HepG2 (cell line): Measurements from ENCODE around the gene FCHO1. TPM values are rescaled to one million over a fixed set of nuclear protein-coding genes. Genes with fewer than 3 reads are reported as not detected.

ENCODE experiments used
- AHR ChIP-seq: IDR thresholded peaks from 2 replicates; pipeline ENCODE4 v1.6.1; 2018; ENCODE audit warnings: missing genetic modification reagents, missing compliant biosample characterization
- CHD4 ChIP-seq: fragments of 200-600 bp; sonication (generic); IDR thresholded peaks from 2 replicates; pipeline ENCODE4 v1.7.0; 2017; ENCODE audit warnings: mild to moderate bottlenecking, low read length, borderline replicate concordance
- GATAD2A ChIP-seq: IDR thresholded peaks from 2 replicates; pipeline ENCODE4 v1.6.1; 2016
- HOXA5 ChIP-seq: sonication (generic); formaldehyde crosslinking; IDR thresholded peaks from 2 replicates; pipeline ENCODE4 v1.4.0; 2020; ENCODE audit warnings: missing genetic modification reagents
- HOXA7 ChIP-seq: sonication (generic); formaldehyde crosslinking; IDR thresholded peaks from 2 replicates; pipeline ENCODE4 v1.8.1; 2022; ENCODE audit warnings: mild to moderate bottlenecking, missing genetic modification reagents, moderate library complexity
- IRF9 ChIP-seq: sonication (generic); formaldehyde crosslinking; IDR thresholded peaks from 2 replicates; pipeline ENCODE4 v1.8.0; 2022; ENCODE audit warnings: missing genetic modification reagents, mild to moderate bottlenecking, borderline replicate concordance
- KDM5A ChIP-seq: fragments of 200-600 bp; sonication (generic); IDR thresholded peaks from 2 replicates; pipeline ENCODE4 v1.7.0; 2018; ENCODE audit warnings: antibody characterized with exemption, mild to moderate bottlenecking, low read length, borderline replicate concordance
- KDM6A ChIP-seq: IDR thresholded peaks from 2 replicates; pipeline ENCODE4 v1.6.1; 2016; ENCODE audit warnings: low read depth
- PHF21A ChIP-seq: sonication (generic); formaldehyde crosslinking; IDR thresholded peaks from 2 replicates; pipeline ENCODE4 v1.5.0; 2020; ENCODE audit warnings: mild to moderate bottlenecking, missing genetic modification reagents
- SAFB2 ChIP-seq: sonication (generic); formaldehyde crosslinking; IDR thresholded peaks from 2 replicates; pipeline ENCODE4 v1.5.1; 2020; ENCODE audit warnings: missing genetic modification reagents, low read depth, mild to moderate bottlenecking, borderline replicate concordance
- SP140L ChIP-seq: sonication (generic); formaldehyde crosslinking; IDR thresholded peaks from 2 replicates; pipeline ENCODE4 v1.4.0; 2020; ENCODE audit warnings: missing genetic modification reagents, borderline replicate concordance
- THAP11 ChIP-seq: IDR thresholded peaks from 2 replicates; pipeline ENCODE4 v1.6.1; 2016; ENCODE audit warnings: missing biosample characterization, missing genetic modification reagents
- U2AF2 ChIP-seq: fragments of 200-400 bp; formaldehyde crosslinking; IDR thresholded peaks from 2 replicates; pipeline ENCODE4 v1.6.1; 2017; ENCODE audit warnings: low read depth, mild to moderate bottlenecking, low read length
- ZBTB34 ChIP-seq: sonication (generic); formaldehyde crosslinking; IDR thresholded peaks from 2 replicates; pipeline ENCODE4 v1.8.0; 2022; ENCODE audit warnings: mild to moderate bottlenecking, missing genetic modification reagents
- ZBTB7A ChIP-seq: sonication (generic); formaldehyde crosslinking; IDR thresholded peaks from 2 replicates; pipeline ENCODE4 v1.8.0; 2022; ENCODE audit warnings: mild to moderate bottlenecking, missing genetic modification reagents
- ZFP90 ChIP-seq: sonication (generic); formaldehyde crosslinking; IDR thresholded peaks from 2 replicates; pipeline ENCODE4 v1.8.0; 2022; ENCODE audit warnings: missing genetic modification reagents, mild to moderate bottlenecking, inconsistent platforms, borderline replicate concordance
- ZNF12 ChIP-seq: sonication (generic); formaldehyde crosslinking; IDR thresholded peaks from 2 replicates; pipeline ENCODE4 v1.5.0; 2020; ENCODE audit warnings: missing genetic modification reagents
- ZNF230 ChIP-seq: sonication (generic); formaldehyde crosslinking; IDR thresholded peaks from 2 replicates; pipeline ENCODE4 v1.4.0; 2020; ENCODE audit warnings: mild to moderate bottlenecking, missing genetic modification reagents
- ZNF256 ChIP-seq: sonication (generic); formaldehyde crosslinking; conservative IDR thresholded peaks from 2 replicates; pipeline ENCODE4 v1.4.0; 2020; ENCODE audit warnings: missing genetic modification reagents
- ZNF598 ChIP-seq: sonication (generic); formaldehyde crosslinking; IDR thresholded peaks from 2 replicates; pipeline ENCODE4 v1.5.1; 2020; ENCODE audit warnings: mild to moderate bottlenecking, missing genetic modification reagents, borderline replicate concordance
- ZNF605 ChIP-seq: sonication (generic); formaldehyde crosslinking; IDR thresholded peaks from 2 replicates; pipeline ENCODE4 v1.8.0; 2022; ENCODE audit warnings: mild to moderate bottlenecking, missing genetic modification reagents
- ZNF674 ChIP-seq: sonication (generic); formaldehyde crosslinking; IDR thresholded peaks from 2 replicates; pipeline ENCODE4 v1.5.0; 2020; ENCODE audit warnings: low read depth, mild to moderate bottlenecking, missing genetic modification reagents
- ZNF776 ChIP-seq: sonication (generic); formaldehyde crosslinking; IDR thresholded peaks from 2 replicates; pipeline ENCODE4 v1.4.0; 2020; ENCODE audit warnings: mild to moderate bottlenecking, missing genetic modification reagents
- ZSCAN25 ChIP-seq: sonication (generic); formaldehyde crosslinking; IDR thresholded peaks from 2 replicates; pipeline ENCODE4 v1.8.0; 2022; ENCODE audit warnings: mild to moderate bottlenecking, missing genetic modification reagents
- polyA plus RNA-seq, 8 experiments: library from polyadenylated mRNA; depleted of rRNA in 3 of 8; stranded (reverse) in 7 of 8; unstranded in 1 of 8; fragments of >200 nt; fragmentation: Illumina TruSeq in 4 of 8; extraction: Trizol in 4 of 8; gene quantifications; 2 replicates each; pipeline versions ENCODE4 v1.2.1 to v1.2.3, GENCODE V29; 2011 to 2016; ENCODE audit warnings: low read depth in 4 of 8, missing spikeins in 1 of 8, mixed read lengths in 1 of 8; ENCODE audit not compliant: insufficient read depth in 1 of 8
- total RNA-seq, 5 experiments: library from RNA; depleted of rRNA; stranded (reverse); fragments of >200 nt; fragmentation: Illumina TruSeq; extraction: Trizol; gene quantifications; 2 replicates each; pipeline ENCODE4 v1.2.3, GENCODE V29; 2016; ENCODE audit warnings: low read depth in 1 of 5
- TF ChIP-seq, protein P1 (sequence below): fragments of 450-650 bp; IDR thresholded peaks from 2 replicates; pipeline ENCODE4 v1.6.1; 2017
- TF ChIP-seq, protein P2 (sequence below): sonication (generic); formaldehyde crosslinking; IDR thresholded peaks from 2 replicates; pipeline ENCODE4 v1.4.0; 2020; ENCODE audit warnings: missing genetic modification reagents

FCHO1 gene
- total and polyA plus RNA-seq, 2 of the 13 experiments (the other 11 are each of a cell fraction or from before 2014, with no cell fraction given), result 1.3 to 3.1 TPM

- no peak for TF ChIP-seq ZSCAN25 (CRISPR knock-in tag)
- TF ChIP-seq, protein P1, sequence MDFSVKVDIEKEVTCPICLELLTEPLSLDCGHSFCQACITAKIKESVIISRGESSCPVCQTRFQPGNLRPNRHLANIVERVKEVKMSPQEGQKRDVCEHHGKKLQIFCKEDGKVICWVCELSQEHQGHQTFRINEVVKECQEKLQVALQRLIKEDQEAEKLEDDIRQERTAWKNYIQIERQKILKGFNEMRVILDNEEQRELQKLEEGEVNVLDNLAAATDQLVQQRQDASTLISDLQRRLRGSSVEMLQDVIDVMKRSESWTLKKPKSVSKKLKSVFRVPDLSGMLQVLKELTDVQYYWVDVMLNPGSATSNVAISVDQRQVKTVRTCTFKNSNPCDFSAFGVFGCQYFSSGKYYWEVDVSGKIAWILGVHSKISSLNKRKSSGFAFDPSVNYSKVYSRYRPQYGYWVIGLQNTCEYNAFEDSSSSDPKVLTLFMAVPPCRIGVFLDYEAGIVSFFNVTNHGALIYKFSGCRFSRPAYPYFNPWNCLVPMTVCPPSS, result no peak
- TF ChIP-seq ZNF605, result peak; percentile 55; the same call in 1 of the 2 replicates
- TF ChIP-seq ZBTB7A, result no peak
- no peak for TF ChIP-seq ZNF12 (CRISPR knock-in tag)
- TF ChIP-seq U2AF2, result no peak
- no peak for TF ChIP-seq HOXA7 (CRISPR knock-in tag)
- TF ChIP-seq SAFB2, result no peak
- TF ChIP-seq, protein P2, sequence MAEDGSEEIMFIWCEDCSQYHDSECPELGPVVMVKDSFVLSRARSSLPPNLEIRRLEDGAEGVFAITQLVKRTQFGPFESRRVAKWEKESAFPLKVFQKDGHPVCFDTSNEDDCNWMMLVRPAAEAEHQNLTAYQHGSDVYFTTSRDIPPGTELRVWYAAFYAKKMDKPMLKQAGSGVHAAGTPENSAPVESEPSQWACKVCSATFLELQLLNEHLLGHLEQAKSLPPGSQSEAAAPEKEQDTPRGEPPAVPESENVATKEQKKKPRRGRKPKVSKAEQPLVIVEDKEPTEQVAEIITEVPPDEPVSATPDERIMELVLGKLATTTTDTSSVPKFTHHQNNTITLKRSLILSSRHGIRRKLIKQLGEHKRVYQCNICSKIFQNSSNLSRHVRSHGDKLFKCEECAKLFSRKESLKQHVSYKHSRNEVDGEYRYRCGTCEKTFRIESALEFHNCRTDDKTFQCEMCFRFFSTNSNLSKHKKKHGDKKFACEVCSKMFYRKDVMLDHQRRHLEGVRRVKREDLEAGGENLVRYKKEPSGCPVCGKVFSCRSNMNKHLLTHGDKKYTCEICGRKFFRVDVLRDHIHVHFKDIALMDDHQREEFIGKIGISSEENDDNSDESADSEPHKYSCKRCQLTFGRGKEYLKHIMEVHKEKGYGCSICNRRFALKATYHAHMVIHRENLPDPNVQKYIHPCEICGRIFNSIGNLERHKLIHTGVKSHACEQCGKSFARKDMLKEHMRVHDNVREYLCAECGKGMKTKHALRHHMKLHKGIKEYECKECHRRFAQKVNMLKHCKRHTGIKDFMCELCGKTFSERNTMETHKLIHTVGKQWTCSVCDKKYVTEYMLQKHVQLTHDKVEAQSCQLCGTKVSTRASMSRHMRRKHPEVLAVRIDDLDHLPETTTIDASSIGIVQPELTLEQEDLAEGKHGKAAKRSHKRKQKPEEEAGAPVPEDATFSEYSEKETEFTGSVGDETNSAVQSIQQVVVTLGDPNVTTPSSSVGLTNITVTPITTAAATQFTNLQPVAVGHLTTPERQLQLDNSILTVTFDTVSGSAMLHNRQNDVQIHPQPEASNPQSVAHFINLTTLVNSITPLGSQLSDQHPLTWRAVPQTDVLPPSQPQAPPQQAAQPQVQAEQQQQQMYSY (CRISPR knock-in tag), result no peak
- no peak for TF ChIP-seq ZNF776 (CRISPR knock-in tag)
- no peak for TF ChIP-seq ZBTB34 (CRISPR knock-in tag)
- TF ChIP-seq KDM6A, result peak; percentile 75
- 0 out of 2 replicates have a peak, but pooled peaks have one; percentile 12 for TF ChIP-seq ZNF230 (CRISPR knock-in tag)
- no peak for TF ChIP-seq ZFP90 (CRISPR knock-in tag)
- no peak for TF ChIP-seq ZNF256 (CRISPR knock-in tag)
- no peak; the same call in 1 of the 2 replicates for TF ChIP-seq IRF9 (CRISPR knock-in tag)
- TF ChIP-seq GATAD2A, result peak; percentile 68
- no peak for TF ChIP-seq SP140L
- TF ChIP-seq ZNF674 (CRISPR knock-in tag), result no peak
- TF ChIP-seq THAP11 (CRISPR knock-in tag), result 0 out of 2 replicates have a peak, but pooled peaks have one; percentile 24
- TF ChIP-seq PHF21A (CRISPR knock-in tag), result peak; percentile 62
- TF ChIP-seq ZNF598, result no peak
- no peak for TF ChIP-seq AHR (CRISPR knock-in tag)
- TF ChIP-seq KDM5A, result no peak
- peak; percentile 92 for TF ChIP-seq CHD4
- TF ChIP-seq HOXA5 (CRISPR knock-in tag), result no peak
These were observed 13.9 kb downstream of the FCHO1 start (continued) for GRCh38 chr19:17765069-17765618.
